HepG2 (cell line): ENCODE results near the gene FOXA1. TPM values are rescaled to one million over a fixed set of nuclear protein-coding genes. Genes with fewer than 3 reads are reported as not detected.

Experiments used
- ADNP ChIP-seq: sonication (generic); formaldehyde crosslinking; IDR thresholded peaks from 2 replicates; pipeline ENCODE4 v1.4.0; 2020; ENCODE audit warnings: missing genetic modification reagents
- BRD4 ChIP-seq: sonication (generic); formaldehyde crosslinking; IDR thresholded peaks from 2 replicates; pipeline ENCODE4 v1.4.0; 2020; ENCODE audit warnings: missing genetic modification reagents
- ETV5 ChIP-seq: IDR thresholded peaks from 2 replicates; pipeline ENCODE4 v1.6.1; 2018; ENCODE audit warnings: missing biosample characterization, missing genetic modification reagents, inconsistent platforms, borderline replicate concordance
- MATR3 ChIP-seq: sonication (generic); formaldehyde crosslinking; IDR thresholded peaks from 2 replicates; pipeline ENCODE4 v1.4.0; 2020; ENCODE audit warnings: missing genetic modification reagents
- MYPOP ChIP-seq: sonication (generic); formaldehyde crosslinking; IDR thresholded peaks from 2 replicates; pipeline ENCODE4 v1.8.1; 2023; ENCODE audit warnings: mild to moderate bottlenecking, moderate library complexity, missing genetic modification reagents
- MZF1 ChIP-seq: sonication (generic); formaldehyde crosslinking; IDR thresholded peaks from 2 replicates; pipeline ENCODE4 v1.8.1; 2023; ENCODE audit warnings: mild to moderate bottlenecking, missing genetic modification reagents, borderline replicate concordance
- ZBTB1 ChIP-seq: sonication (generic); formaldehyde crosslinking; IDR thresholded peaks from 2 replicates; pipeline ENCODE4 v1.4.0; 2020; ENCODE audit warnings: missing genetic modification reagents, borderline replicate concordance
- ZNF557 ChIP-seq: sonication (generic); formaldehyde crosslinking; IDR thresholded peaks from 2 replicates; pipeline ENCODE4 v1.4.0; 2020; ENCODE audit warnings: missing genetic modification reagents
- ZNF768 ChIP-seq: sonication (generic); formaldehyde crosslinking; IDR thresholded peaks from 2 replicates; pipeline ENCODE4 v1.4.0; 2020; ENCODE audit warnings: missing genetic modification reagents
- polyA plus RNA-seq, 8 experiments: library from polyadenylated mRNA; depleted of rRNA in 3 of 8; stranded (reverse) in 7 of 8; unstranded in 1 of 8; fragments of >200 nt; fragmentation: Illumina TruSeq in 4 of 8; extraction: Trizol in 4 of 8; gene quantifications; 2 replicates each; pipeline versions ENCODE4 v1.2.1 to v1.2.3, GENCODE V29; 2011 to 2016; ENCODE audit warnings: low read depth in 4 of 8, missing spikeins in 1 of 8, mixed read lengths in 1 of 8; ENCODE audit not compliant: insufficient read depth in 1 of 8
- total RNA-seq, 5 experiments: library from RNA; depleted of rRNA; stranded (reverse); fragments of >200 nt; fragmentation: Illumina TruSeq; extraction: Trizol; gene quantifications; 2 replicates each; pipeline ENCODE4 v1.2.3, GENCODE V29; 2016; ENCODE audit warnings: low read depth in 1 of 5
- TF ChIP-seq, protein P1 (sequence below), 2 experiments: fragments of 450-650 bp in 1 of 2; sonication (generic) in 1 of 2; formaldehyde crosslinking; IDR thresholded peaks; 2 replicates each; pipeline versions ENCODE4 v1.5.0 to v1.8.0; 2020 to 2022; ENCODE audit warnings: mild to moderate bottlenecking in 1 of 2, missing genetic modification reagents in 1 of 2
- TF ChIP-seq, protein P2 (sequence below): sonication (generic); formaldehyde crosslinking; IDR thresholded peaks from 2 replicates; pipeline ENCODE4 v1.8.0; 2022; ENCODE audit warnings: missing genetic modification reagents, low read depth, mild to moderate bottlenecking, borderline replicate concordance
- TF ChIP-seq, protein P3 (sequence below): sonication (generic); formaldehyde crosslinking; IDR thresholded peaks from 2 replicates; pipeline ENCODE4 v1.5.0; 2020; ENCODE audit warnings: missing genetic modification reagents
- TF ChIP-seq, protein P4 (sequence below): IDR thresholded peaks from 2 replicates; pipeline ENCODE4 v1.6.1; 2016; ENCODE audit warnings: low read depth, missing genetic modification reagents, missing compliant biosample characterization

The FOXA1 gene
- total and polyA plus RNA-seq, 2 of the 13 experiments (the other 11 are each of a cell fraction or from before 2014, with no cell fraction given), result 43.4 to 58.6 TPM

DNA sequence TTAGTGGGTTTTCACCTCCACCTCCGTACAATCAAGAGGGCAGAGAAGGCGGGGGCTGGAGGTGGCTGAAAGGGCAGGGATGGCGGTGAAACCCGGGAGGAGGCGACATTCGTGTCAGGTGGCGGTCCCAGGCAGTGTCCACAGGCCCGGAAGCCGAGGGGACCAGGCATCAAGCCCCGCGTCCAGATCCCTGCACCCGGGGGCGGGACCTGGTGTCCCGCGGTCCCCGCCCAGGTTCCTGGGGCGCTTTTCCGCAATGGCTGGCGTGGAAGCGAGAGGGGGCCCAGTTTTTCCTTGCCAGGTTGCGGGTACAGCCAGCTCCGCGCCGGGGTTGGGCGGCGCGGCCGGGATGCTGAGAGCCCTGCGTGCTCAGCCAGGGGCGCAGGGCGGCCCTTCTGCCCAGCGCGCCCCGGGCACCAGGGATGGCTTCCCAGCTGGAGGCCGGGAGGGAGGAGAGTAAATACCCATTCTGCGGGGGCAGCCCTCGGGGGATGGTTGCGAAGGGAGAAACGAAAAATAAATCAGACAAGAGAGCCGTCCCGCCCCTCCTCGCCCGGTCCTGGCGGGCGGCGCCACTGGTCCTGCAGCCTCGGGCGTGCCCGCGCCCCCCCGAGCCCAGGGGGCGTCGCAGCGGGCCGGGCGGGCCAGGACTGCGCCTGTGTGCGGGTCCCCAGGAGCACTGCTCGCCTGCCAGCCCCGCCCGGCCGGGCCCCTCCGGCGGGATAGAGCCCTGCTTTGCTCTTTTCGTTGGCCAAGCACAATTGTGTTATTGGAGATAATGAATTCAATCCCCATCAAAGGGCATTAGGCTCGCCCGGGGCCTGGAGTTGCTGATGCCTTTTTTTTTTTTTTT is 11.5 kb downstream of the FOXA1 start (continued):
- TF ChIP-seq ZNF557 (CRISPR knock-in tag) (no peak), MZF1 (CRISPR knock-in tag) (no peak), ETV5 (CRISPR knock-in tag) (peak; percentile 70), ADNP (CRISPR knock-in tag) (no peak), MYPOP (no peak), BRD4 (no peak), ZBTB1 (CRISPR knock-in tag) (peak; percentile 65; the same call in 1 of the 2 replicates), MATR3 (CRISPR knock-in tag) (peak; percentile 21; the same call in 1 of the 2 replicates), ZNF768 (CRISPR knock-in tag) (no peak; the same call in 1 of the 2 replicates)
- TF ChIP-seq, protein P1, sequence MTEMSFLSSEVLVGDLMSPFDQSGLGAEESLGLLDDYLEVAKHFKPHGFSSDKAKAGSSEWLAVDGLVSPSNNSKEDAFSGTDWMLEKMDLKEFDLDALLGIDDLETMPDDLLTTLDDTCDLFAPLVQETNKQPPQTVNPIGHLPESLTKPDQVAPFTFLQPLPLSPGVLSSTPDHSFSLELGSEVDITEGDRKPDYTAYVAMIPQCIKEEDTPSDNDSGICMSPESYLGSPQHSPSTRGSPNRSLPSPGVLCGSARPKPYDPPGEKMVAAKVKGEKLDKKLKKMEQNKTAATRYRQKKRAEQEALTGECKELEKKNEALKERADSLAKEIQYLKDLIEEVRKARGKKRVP (CRISPR knock-in tag; IDR thresholded peaks at IDR 0.05), result no peak
- TF ChIP-seq, protein P2, sequence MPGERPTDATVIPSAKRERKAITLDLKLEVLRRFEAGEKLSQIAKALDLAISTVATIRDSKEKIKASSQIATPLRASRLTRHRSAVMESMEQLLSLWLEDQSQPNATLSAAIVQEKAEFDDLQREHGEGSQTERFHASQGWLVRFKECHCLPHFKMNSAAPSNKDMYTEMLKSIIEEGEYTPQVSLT (CRISPR knock-in tag), result no peak
- TF ChIP-seq, protein P3, sequence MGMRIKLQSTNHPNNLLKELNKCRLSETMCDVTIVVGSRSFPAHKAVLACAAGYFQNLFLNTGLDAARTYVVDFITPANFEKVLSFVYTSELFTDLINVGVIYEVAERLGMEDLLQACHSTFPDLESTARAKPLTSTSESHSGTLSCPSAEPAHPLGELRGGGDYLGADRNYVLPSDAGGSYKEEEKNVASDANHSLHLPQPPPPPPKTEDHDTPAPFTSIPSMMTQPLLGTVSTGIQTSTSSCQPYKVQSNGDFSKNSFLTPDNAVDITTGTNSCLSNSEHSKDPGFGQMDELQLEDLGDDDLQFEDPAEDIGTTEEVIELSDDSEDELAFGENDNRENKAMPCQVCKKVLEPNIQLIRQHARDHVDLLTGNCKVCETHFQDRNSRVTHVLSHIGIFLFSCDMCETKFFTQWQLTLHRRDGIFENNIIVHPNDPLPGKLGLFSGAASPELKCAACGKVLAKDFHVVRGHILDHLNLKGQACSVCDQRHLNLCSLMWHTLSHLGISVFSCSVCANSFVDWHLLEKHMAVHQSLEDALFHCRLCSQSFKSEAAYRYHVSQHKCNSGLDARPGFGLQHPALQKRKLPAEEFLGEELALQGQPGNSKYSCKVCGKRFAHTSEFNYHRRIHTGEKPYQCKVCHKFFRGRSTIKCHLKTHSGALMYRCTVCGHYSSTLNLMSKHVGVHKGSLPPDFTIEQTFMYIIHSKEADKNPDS (CRISPR knock-in tag), result no peak
- TF ChIP-seq, protein P4, sequence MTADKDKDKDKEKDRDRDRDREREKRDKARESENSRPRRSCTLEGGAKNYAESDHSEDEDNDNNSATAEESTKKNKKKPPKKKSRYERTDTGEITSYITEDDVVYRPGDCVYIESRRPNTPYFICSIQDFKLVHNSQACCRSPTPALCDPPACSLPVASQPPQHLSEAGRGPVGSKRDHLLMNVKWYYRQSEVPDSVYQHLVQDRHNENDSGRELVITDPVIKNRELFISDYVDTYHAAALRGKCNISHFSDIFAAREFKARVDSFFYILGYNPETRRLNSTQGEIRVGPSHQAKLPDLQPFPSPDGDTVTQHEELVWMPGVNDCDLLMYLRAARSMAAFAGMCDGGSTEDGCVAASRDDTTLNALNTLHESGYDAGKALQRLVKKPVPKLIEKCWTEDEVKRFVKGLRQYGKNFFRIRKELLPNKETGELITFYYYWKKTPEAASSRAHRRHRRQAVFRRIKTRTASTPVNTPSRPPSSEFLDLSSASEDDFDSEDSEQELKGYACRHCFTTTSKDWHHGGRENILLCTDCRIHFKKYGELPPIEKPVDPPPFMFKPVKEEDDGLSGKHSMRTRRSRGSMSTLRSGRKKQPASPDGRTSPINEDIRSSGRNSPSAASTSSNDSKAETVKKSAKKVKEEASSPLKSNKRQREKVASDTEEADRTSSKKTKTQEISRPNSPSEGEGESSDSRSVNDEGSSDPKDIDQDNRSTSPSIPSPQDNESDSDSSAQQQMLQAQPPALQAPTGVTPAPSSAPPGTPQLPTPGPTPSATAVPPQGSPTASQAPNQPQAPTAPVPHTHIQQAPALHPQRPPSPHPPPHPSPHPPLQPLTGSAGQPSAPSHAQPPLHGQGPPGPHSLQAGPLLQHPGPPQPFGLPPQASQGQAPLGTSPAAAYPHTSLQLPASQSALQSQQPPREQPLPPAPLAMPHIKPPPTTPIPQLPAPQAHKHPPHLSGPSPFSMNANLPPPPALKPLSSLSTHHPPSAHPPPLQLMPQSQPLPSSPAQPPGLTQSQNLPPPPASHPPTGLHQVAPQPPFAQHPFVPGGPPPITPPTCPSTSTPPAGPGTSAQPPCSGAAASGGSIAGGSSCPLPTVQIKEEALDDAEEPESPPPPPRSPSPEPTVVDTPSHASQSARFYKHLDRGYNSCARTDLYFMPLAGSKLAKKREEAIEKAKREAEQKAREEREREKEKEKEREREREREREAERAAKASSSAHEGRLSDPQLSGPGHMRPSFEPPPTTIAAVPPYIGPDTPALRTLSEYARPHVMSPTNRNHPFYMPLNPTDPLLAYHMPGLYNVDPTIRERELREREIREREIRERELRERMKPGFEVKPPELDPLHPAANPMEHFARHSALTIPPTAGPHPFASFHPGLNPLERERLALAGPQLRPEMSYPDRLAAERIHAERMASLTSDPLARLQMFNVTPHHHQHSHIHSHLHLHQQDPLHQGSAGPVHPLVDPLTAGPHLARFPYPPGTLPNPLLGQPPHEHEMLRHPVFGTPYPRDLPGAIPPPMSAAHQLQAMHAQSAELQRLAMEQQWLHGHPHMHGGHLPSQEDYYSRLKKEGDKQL (CRISPR knock-in tag), result no peak
